Mesenchymal stem cell (in vitro differentiated cells and primary cell): ENCODE data around the gene ACTRT2.

Source experiments
- DNase-seq: peaks from one replicate; pipeline ENCODE4 v3.0.0-alpha.2; 2013
- H2AFZ ChIP-seq: one replicate; pipeline ENCODE4 v1.6.1; 2013; ENCODE audit warnings: low read depth, mild to moderate bottlenecking, control low read depth, inconsistent platforms, low read length, moderate library complexity
- H2AK5ac ChIP-seq: 2 replicates; pipeline ENCODE4 v1.6.1; 2013; ENCODE audit warnings: low read length, moderate library complexity, mild to moderate bottlenecking, inconsistent platforms; ENCODE audit not compliant: severe bottlenecking
- H2BK120ac ChIP-seq: one replicate; pipeline ENCODE4 v1.6.1; 2013; ENCODE audit warnings: low read depth, mild to moderate bottlenecking, inconsistent platforms, low read length, moderate library complexity
- H2BK12ac ChIP-seq, 2 experiments: one replicate each; pipeline ENCODE4 v1.6.1; 2013; ENCODE audit warnings: inconsistent platforms in 2 of 2, low read length in 2 of 2, mild to moderate bottlenecking in 2 of 2, moderate library complexity in 2 of 2, control low read depth in 1 of 2
- H2BK15ac ChIP-seq: one replicate; pipeline ENCODE4 v1.6.1; 2013; ENCODE audit warnings: mild to moderate bottlenecking, low read depth, inconsistent platforms; ENCODE audit not compliant: poor library complexity, severe bottlenecking
- H2BK5ac ChIP-seq: 2 replicates; pipeline ENCODE4 v1.6.1; 2013; ENCODE audit warnings: low read depth, mild to moderate bottlenecking, low read length, control low read depth, inconsistent platforms; ENCODE audit not compliant: poor library complexity, severe bottlenecking
- H3K14ac ChIP-seq, 2 experiments: one replicate each; pipeline ENCODE4 v1.6.1; 2013; ENCODE audit warnings: inconsistent platforms in 2 of 2, low read length in 2 of 2, control low read depth in 1 of 2, mild to moderate bottlenecking in 1 of 2, moderate library complexity in 1 of 2
- H3K18ac ChIP-seq, 2 experiments: one replicate each; pipeline ENCODE4 v1.6.1; 2013; ENCODE audit warnings: inconsistent platforms in 2 of 2, low read length in 2 of 2, control low read depth in 1 of 2, low read depth in 1 of 2, mild to moderate bottlenecking in 1 of 2
- H3K23ac ChIP-seq, 2 experiments: one replicate each; pipeline ENCODE4 v1.6.1; 2013; ENCODE audit warnings: inconsistent platforms in 2 of 2, low read length in 2 of 2, mild to moderate bottlenecking in 2 of 2, moderate library complexity in 2 of 2, control low read depth in 1 of 2
- H3K27ac ChIP-seq: 2 replicates; pipeline ENCODE4 v1.5.1; 2013; ENCODE audit warnings: mild to moderate bottlenecking, moderate library complexity, low read length, control low read depth, inconsistent platforms; ENCODE audit not compliant: poor library complexity, severe bottlenecking
- H3K27me3 ChIP-seq, 2 experiments: 2 replicates each; pipeline versions ENCODE4 v1.6.1 to v1.7.0; 2013; ENCODE audit warnings: low read length in 2 of 2, mild to moderate bottlenecking in 2 of 2, moderate library complexity in 2 of 2, control low read depth in 1 of 2, inconsistent platforms in 1 of 2; ENCODE audit not compliant: control insufficient read depth in 1 of 2, insufficient read depth in 1 of 2
- H3K36me3 ChIP-seq, 2 experiments: 2 replicates each; pipeline versions ENCODE4 v1.6.1 to v1.7.0; 2013; ENCODE audit warnings: low read length in 2 of 2, control low read depth in 1 of 2, inconsistent platforms in 1 of 2, low read depth in 1 of 2, mild to moderate bottlenecking in 1 of 2; ENCODE audit not compliant: insufficient read depth in 2 of 2, control insufficient read depth in 1 of 2
- H3K4ac ChIP-seq, 2 experiments: one replicate each; pipeline ENCODE4 v1.6.1; 2013; ENCODE audit warnings: inconsistent platforms in 2 of 2, low read length in 2 of 2, mild to moderate bottlenecking in 2 of 2, moderate library complexity in 2 of 2, control low read depth in 1 of 2, low read depth in 1 of 2
- H3K4me1 ChIP-seq: 2 replicates; pipeline ENCODE4 v1.6.1; 2013; ENCODE audit warnings: low read depth, low read length, control low read depth; ENCODE audit not compliant: control insufficient read depth, insufficient read depth
- H3K4me2 ChIP-seq: 2 replicates; pipeline ENCODE4 v1.6.1; 2013; ENCODE audit warnings: low read length, mild to moderate bottlenecking, inconsistent platforms; ENCODE audit not compliant: poor library complexity, severe bottlenecking
- H3K4me3 ChIP-seq, 2 experiments: 2 replicates each; pipeline versions ENCODE4 v1.5.1 to v1.7.0; 2013; ENCODE audit warnings: low read length in 2 of 2, mild to moderate bottlenecking in 2 of 2, control low read depth in 1 of 2, low read depth in 1 of 2; ENCODE audit not compliant: insufficient read depth in 1 of 2
- H3K79me1 ChIP-seq: replicated peaks from 2 replicates; pipeline ENCODE4 v1.6.1; 2013; ENCODE audit warnings: mild to moderate bottlenecking, control low read depth, low read length, inconsistent platforms; ENCODE audit not compliant: poor library complexity, severe bottlenecking
- H3K9ac ChIP-seq: 2 replicates; pipeline ENCODE4 v1.7.0; 2013; ENCODE audit warnings: mild to moderate bottlenecking, low read length, moderate library complexity
- H3K9me3 ChIP-seq: 2 replicates; pipeline ENCODE4 v1.7.0; 2013; ENCODE audit warnings: mild to moderate bottlenecking, low read length; ENCODE audit not compliant: control insufficient read depth
- H4K8ac ChIP-seq: one replicate; pipeline ENCODE4 v1.6.1; 2013; ENCODE audit warnings: inconsistent platforms, mild to moderate bottlenecking, low read length, moderate library complexity
- H4K91ac ChIP-seq: one replicate; pipeline ENCODE4 v1.6.1; 2013; ENCODE audit warnings: mild to moderate bottlenecking, low read length, inconsistent platforms
- WGBS: methylation state at CpG from one replicate; pipeline ENCODE4 v1.1.7; 2013; ENCODE audit warnings: mixed read lengths; 5-methylcytosine and 5-hydroxymethylcytosine counted together

The ACTRT2 gene

DNA sequence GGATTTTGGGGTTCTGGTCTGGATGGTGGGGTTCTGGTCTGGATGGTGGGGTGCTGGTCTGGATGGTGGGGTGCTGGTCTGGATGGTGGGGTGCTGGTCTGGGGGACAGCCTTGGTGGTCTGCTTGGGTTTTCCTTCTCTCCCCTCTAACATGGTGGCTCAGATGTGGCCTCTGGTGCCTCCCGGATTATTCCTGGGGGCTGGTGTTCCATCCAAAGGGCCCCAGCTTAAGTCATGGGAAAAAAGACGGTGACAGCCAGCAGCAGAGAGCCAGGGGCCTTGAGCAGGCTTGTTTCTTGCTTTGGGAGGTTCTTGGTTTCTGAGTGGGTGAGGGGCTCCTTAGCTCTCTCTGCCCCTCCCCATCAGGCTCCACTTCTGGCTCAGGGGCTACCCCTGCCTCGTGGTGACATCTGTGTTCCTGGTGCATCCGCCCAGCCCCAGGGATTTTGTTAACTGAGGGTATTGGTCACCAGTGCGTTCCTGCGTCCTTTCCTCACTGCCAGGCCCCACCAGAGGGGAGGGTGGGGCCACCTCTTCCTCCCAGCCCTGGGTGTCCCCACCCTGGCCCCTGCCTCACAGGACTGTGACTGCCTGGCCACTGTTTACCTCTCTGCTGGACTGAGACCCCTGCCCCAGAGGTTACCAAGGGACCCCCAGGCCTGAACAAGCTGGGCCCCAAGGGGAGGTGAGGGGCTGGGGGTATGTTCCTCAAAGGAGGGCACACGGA, 43.2 kb upstream of the ACTRT2 start:
- Histone ChIP-seq H3K27ac (no peak overlapping the region), H2BK12ac (no peak overlapping the region), H3K9me3 (no peaks in the 10 kb centered on the region), H3K27me3 (peaks cover 0 to 8% of the 10 kb centered on the region in 2 experiments), H3K18ac (no peak overlapping the region), H3K4ac (no peak overlapping the region), H2AK5ac (no peak overlapping the region), H2BK15ac (no peak overlapping the region), H3K23ac (no peak overlapping the region), H3K9ac (no peak overlapping the region), H3K36me3 (no peaks in the 10 kb centered on the region), H3K4me2 (no peak overlapping the region), H4K91ac (no peak overlapping the region), H3K4me3 (no peak overlapping the region), H3K4me1 (no peaks in the 10 kb centered on the region), H2BK5ac (no peak overlapping the region), H2AFZ (no peak overlapping the region), H3K79me1 (no peaks in the 10 kb centered on the region), H2BK120ac (no peak overlapping the region), H4K8ac (no peak overlapping the region), H3K14ac (no peak overlapping the region)
- 83% methylated on average over 7 of the region's 7 CpGs for WGBS
- no peak for DNase-seq

DNA sequence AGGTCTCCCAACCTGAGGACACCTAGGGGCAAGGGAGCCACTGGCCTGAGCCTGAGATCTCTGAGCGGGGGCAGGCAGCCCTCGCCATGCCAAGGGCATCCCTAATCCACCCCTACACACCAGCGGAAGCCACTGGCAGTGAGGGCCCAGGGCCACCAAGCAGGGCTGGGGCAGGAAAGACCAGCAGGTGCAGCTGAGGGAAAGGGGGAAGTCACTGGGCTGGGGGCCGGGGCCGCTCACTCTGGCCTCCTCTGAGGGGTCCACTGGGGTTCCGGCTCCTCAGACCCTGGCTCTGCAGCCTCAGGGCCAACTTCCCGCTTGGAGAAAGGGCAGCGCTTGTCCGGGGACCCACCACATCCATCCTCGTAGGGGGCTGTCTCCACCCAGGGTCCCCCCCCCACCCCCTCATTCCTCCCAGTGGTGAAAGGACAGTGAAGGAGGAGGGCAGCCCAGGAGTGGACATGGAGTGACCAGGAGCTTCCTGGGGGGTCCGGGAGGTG, 42.5 kb upstream of the ACTRT2 start:
- no peak overlapping the region for H2AFZ ChIP-seq
- DNase-seq, result no peak
- H2AK5ac ChIP-seq, result no peak overlapping the region
- peaks cover 0 to 8% of the 10 kb centered on the region in 2 experiments for H3K27me3 ChIP-seq
- no peak overlapping the region for H3K4ac ChIP-seq
- no peak overlapping the region for H4K8ac ChIP-seq
- no peak overlapping the region for H2BK15ac ChIP-seq
- H3K79me1 ChIP-seq, result no peaks in the 10 kb centered on the region
- no peak overlapping the region for H2BK5ac ChIP-seq
- H3K4me1 ChIP-seq, result no peaks in the 10 kb centered on the region
- H3K4me2 ChIP-seq, result no peak overlapping the region
- H3K14ac ChIP-seq, result no peak overlapping the region
- no peak overlapping the region for H3K23ac ChIP-seq
- no peak overlapping the region for H4K91ac ChIP-seq
- no peak overlapping the region for H3K9ac ChIP-seq
- no peaks in the 10 kb centered on the region for H3K9me3 ChIP-seq
- H3K4me3 ChIP-seq, result no peak overlapping the region
- no peak overlapping the region for H2BK120ac ChIP-seq
- H3K27ac ChIP-seq, result no peak overlapping the region
- no peak overlapping the region for H3K18ac ChIP-seq
- no peak overlapping the region for H2BK12ac ChIP-seq
- 68% methylated on average over 3 of the region's 11 CpGs for WGBS
- H3K36me3 ChIP-seq, result no peaks in the 10 kb centered on the region

DNA sequence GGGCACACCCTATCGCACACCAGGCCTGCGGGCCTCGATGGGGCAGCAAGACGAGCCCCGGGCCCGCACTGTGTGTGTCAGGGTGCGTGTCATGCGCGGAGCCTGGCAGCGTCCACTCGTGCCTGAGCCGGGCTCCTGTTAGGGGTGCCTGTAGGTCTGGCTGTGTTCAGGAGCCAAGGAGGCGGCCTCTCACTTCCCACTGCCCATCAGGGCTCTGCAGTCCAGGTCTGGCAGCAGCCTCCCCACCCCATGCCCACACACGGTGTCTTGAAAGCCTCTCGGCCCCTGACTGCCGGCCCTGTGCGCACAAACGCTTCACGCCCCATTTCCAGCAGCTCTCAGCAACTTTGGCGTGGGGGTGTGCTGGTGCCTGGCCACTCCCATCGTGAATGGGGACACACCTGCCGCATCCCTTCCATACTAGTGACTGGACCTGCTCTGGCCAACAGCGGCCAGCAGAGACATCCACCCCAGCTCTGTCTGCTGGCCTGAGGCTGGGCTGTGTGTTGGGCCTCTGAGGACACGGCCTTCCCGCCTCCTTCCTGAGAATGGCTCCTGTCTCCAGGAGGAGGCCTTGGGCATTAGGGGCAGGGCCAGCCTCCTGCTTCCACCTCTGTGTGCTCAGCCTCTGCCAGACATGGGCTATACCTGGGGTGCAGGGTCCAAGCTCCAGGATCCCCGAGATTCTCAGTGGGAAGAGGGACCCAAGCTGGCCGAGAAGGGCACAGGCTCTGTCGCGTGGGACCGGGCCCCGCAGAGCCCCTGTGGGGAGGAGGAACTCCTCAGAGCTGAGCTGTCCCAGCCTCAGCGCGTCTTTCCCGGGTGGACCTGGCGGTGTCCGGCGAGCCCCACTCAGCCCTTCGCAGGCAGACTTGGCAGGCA, 41.8 kb upstream of the ACTRT2 start:
- no peak overlapping the region for H2BK120ac ChIP-seq
- no peak overlapping the region for H3K4me2 ChIP-seq
- H4K91ac ChIP-seq, result no peak overlapping the region
- H3K9me3 ChIP-seq, result no peaks in the 10 kb centered on the region
- no peak overlapping the region for H3K4ac ChIP-seq
- WGBS, result 85% methylated on average over 32 of the region's 38 CpGs
- no peaks in the 10 kb centered on the region for H3K4me1 ChIP-seq
- no peak overlapping the region for H2AFZ ChIP-seq
- peaks cover 0 to 13% of the 10 kb centered on the region in 2 experiments for H3K27me3 ChIP-seq
- no peak for DNase-seq
- no peak overlapping the region for H3K14ac ChIP-seq
- H2BK12ac ChIP-seq, result no peak overlapping the region
- H3K4me3 ChIP-seq, result no peak overlapping the region
- no peak overlapping the region for H4K8ac ChIP-seq
- H3K36me3 ChIP-seq, result no peaks in the 10 kb centered on the region
- H3K9ac ChIP-seq, result no peak overlapping the region
- H2BK5ac ChIP-seq, result no peak overlapping the region
- no peak overlapping the region for H2BK15ac ChIP-seq
- no peak overlapping the region for H3K18ac ChIP-seq
- no peak overlapping the region for H3K27ac ChIP-seq
- no peak overlapping the region for H2AK5ac ChIP-seq
- no peaks in the 10 kb centered on the region for H3K79me1 ChIP-seq
- H3K23ac ChIP-seq, result no peak overlapping the region

DNA sequence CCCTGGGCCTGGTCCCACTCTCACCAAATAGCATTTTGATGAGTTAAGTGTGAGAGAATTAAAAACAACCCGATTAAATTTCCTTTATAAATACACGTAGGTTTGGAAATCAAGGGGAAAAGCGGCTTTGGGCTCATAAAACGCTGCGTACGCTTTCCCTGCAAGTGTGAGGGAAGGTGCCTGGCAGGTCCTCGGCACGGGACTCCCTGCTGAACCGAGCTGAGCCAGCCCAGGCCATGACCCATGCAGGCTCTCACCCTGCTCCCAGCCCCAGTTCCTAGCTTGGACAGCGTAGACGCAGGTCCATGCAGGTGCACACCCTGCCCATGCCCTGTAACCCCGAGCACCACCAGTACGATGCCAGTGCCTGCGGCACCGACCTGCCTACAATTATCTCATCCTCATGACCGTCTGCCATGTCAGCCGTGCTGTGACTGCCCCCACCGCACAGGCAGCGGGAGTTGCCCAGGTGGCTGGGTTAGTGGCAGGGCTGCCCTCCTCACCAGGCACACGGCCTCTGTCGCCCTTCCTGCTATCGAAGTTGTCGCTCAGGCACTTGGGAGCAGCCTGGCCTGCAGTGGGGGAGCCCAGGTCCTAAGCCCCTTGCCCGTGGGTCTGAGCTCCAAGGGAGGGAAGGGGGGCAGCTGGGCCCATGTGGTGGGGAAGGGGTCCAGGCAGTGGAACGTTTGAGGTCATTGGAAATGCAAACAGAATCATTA, 41.0 kb upstream of the ACTRT2 start:
- Histone ChIP-seq H3K18ac (no peak overlapping the region), H3K14ac (no peak overlapping the region), H3K23ac (no peak overlapping the region), H2BK12ac (no peak overlapping the region), H3K36me3 (no peaks in the 10 kb centered on the region), H4K91ac (no peak overlapping the region), H3K4me1 (no peaks in the 10 kb centered on the region), H3K27ac (no peak overlapping the region), H3K4me2 (no peak overlapping the region), H3K79me1 (no peaks in the 10 kb centered on the region), H4K8ac (no peak overlapping the region), H3K9ac (no peak overlapping the region), H3K4ac (no peak overlapping the region), H3K27me3 (peaks cover 0 to 21% of the 10 kb centered on the region in 2 experiments), H2AK5ac (no peak overlapping the region), H3K9me3 (no peaks in the 10 kb centered on the region), H2BK120ac (no peak overlapping the region), H2BK5ac (no peak overlapping the region), H2AFZ (no peak overlapping the region), H2BK15ac (no peak overlapping the region), H3K4me3 (no peak overlapping the region)
- DNase-seq, result no peak
- WGBS, result 78% methylated on average over 24 of the region's 25 CpGs
